ENCODE results near the gene GPSM3. TPM values are rescaled to one million over a fixed set of nuclear protein-coding genes. Genes with fewer than 3 reads are reported as not detected.
A peak's percentile ranks its signal among the peaks of the same experiment; 100 is the strongest.

Gene GPSM3
- total RNA-seq, 6 experiments from 2014 or later, result 4.0 to 10.1 (median 7.6) TPM

- TF ChIP-seq CTCF (IDR thresholded peaks at IDR 0.05), result no peak
- no peaks in the 10 kb centered on the region for H3K9me3 Mint-ChIP-seq
- peaks cover 33% of the 10 kb centered on the region for H3K36me3 Mint-ChIP-seq (ENCODE audit: low read depth)
- peaks cover 9% of the 10 kb centered on the region for H3K27me3 Mint-ChIP-seq (ENCODE audit: insufficient read depth)
- no peak for DNase-seq
- peaks cover 40% of the 10 kb centered on the region for H3K4me1 Mint-ChIP-seq (ENCODE audit: low read depth)
- peak overlapping the region; percentile 30; the same call in 1 of the 2 replicates for H3K27ac Mint-ChIP-seq
- no peak overlapping the region for H3K4me3 Mint-ChIP-seq
Observed at GRCh38 chr6:32167761-32168262, 24.6 kb downstream of the GPSM3 start.

GRCh38 chr6:32167154-32167760, 25.2 kb downstream of the GPSM3 start:
- peaks cover 11% of the 10 kb centered on the region for H3K27me3 Mint-ChIP-seq (ENCODE audit: insufficient read depth)
- TF ChIP-seq CTCF (IDR thresholded peaks at IDR 0.05), result no peak
- DNase-seq, result no peak
- H3K4me1 Mint-ChIP-seq (ENCODE audit: low read depth), result peaks cover 37% of the 10 kb centered on the region
- H3K9me3 Mint-ChIP-seq, result no peaks in the 10 kb centered on the region
- no peak overlapping the region for H3K4me3 Mint-ChIP-seq
- no peak overlapping the region for H3K27ac Mint-ChIP-seq
- H3K36me3 Mint-ChIP-seq (ENCODE audit: low read depth), result peaks cover 33% of the 10 kb centered on the region

GRCh38 chr6:32166411-32167061, 25.9 kb downstream of the GPSM3 start:
- H3K9me3 Mint-ChIP-seq, result no peaks in the 10 kb centered on the region
- H3K4me1 Mint-ChIP-seq (ENCODE audit: low read depth), result peaks cover 35% of the 10 kb centered on the region
- H3K27me3 Mint-ChIP-seq (ENCODE audit: insufficient read depth), result peaks cover 11% of the 10 kb centered on the region
- peaks cover 32% of the 10 kb centered on the region for H3K36me3 Mint-ChIP-seq (ENCODE audit: low read depth)
- H3K27ac Mint-ChIP-seq, result no peak overlapping the region
- TF ChIP-seq CTCF (IDR thresholded peaks at IDR 0.05), result no peak; the same call in 1 of the 2 replicates
- no peak overlapping the region for H3K4me3 Mint-ChIP-seq
- DNase-seq, result no peak

GRCh38 chr6:32164295-32164694, 28.1 kb downstream of the GPSM3 start, which contains the start of gene EGFL8:
Gene EGFL8, plus strand, starts transcription at chr6:32164595. Its CDS starts 1,571 bp downstream, at chr6:32166166.
- no peak for DNase-seq
- Mint-ChIP-seq H3K4me3 (no peak within 1 kb of the TSS), H3K9me3 (no peaks in the 10 kb centered on the region), H3K36me3 (ENCODE audit: low read depth) (peaks cover 10% of the 10 kb centered on the region), H3K27ac (no peak within 1 kb of the TSS), H3K27me3 (ENCODE audit: insufficient read depth) (peaks cover 8% of the 10 kb centered on the region), H3K4me1 (ENCODE audit: low read depth) (peaks cover 12% of the 10 kb centered on the region)
- no peak for TF ChIP-seq CTCF (IDR thresholded peaks at IDR 0.05)

GRCh38 chr6:32163559-32164258, 28.7 kb downstream of the GPSM3 start:
- Mint-ChIP-seq H3K27me3 (ENCODE audit: insufficient read depth) (peaks cover 7% of the 10 kb centered on the region), H3K36me3 (ENCODE audit: low read depth) (peaks cover 11% of the 10 kb centered on the region), H3K27ac (no peak overlapping the region), H3K4me3 (no peak overlapping the region), H3K9me3 (no peaks in the 10 kb centered on the region), H3K4me1 (ENCODE audit: low read depth) (peaks cover 6% of the 10 kb centered on the region)
- no peak for DNase-seq
- no peak for TF ChIP-seq CTCF (IDR thresholded peaks at IDR 0.05)

All from HFFc6 (cell line).